ENCODE measurements around the gene B4GALNT2. TPM values are rescaled to one million over a fixed set of nuclear protein-coding genes. Genes with fewer than 3 reads are reported as not detected.

The B4GALNT2 gene
- total and polyA plus RNA-seq, 2 of the 8 experiments (the other 6 are each of a cell fraction or from before 2014, with no cell fraction given) = not detected

DNA sequence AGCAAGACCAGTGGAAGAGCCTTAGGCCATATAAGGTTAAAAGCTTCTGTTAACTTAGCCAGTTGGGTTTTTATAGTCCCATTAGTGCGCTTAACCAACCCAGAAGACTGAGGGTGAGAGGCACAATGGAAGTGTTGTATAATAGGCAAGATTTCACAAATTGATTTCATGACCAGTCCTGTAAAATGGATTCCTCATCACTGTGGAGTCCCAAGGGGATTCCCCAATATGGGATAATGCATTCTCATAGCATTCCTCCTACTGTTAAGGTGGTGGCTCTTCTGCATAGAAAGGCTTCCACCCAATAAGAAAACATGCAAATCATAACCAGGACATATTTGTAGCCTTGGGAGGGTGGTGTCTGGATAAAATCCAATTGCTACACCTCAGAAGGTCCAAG lies 22.1 kb upstream of the B4GALNT2 start:
- Histone ChIP-seq H3K56ac (replicated peaks; ENCODE audit: insufficient read length, low read depth, low read length) (no peak overlapping the region), H3K27ac (ENCODE audit: low read depth, low read length) (no peak overlapping the region), H3K27me3 (replicated peaks in 1 of 4; ENCODE audit: control insufficient read depth in 3 of 4, extremely low read depth in 1 of 4, insufficient read depth in 3 of 4, low read length in 3 of 4) (no peaks in the 10 kb centered on the region), H3K23ac (ENCODE audit: insufficient read length) (no peak overlapping the region), H3K14ac (ENCODE audit: insufficient read length) (no peak overlapping the region), H3K4ac (replicated peaks; ENCODE audit: insufficient read length, low read depth, low read length) (no peak overlapping the region), H3K18ac (ENCODE audit: extremely low read depth, low read length) (no peak overlapping the region), H4K91ac (replicated peaks; ENCODE audit: insufficient read length, low read length) (no peak overlapping the region), H3K79me2 (ENCODE audit: control insufficient read depth in 1 of 2, insufficient read depth in 2 of 2, low read length in 2 of 2) (no peaks in the 10 kb centered on the region), H3K9ac (replicated peaks in 1 of 4; ENCODE audit: extremely low read depth in 1 of 4, low read depth in 3 of 4, low read length in 3 of 4) (no peak overlapping the region), H3K4me1 (replicated peaks in 1 of 4; ENCODE audit: control insufficient read depth in 3 of 4, insufficient read depth in 4 of 4, low read length in 3 of 4) (peaks cover 4 to 12% (median 6%) of the 10 kb centered on the region in 4 experiments), H2BK120ac (replicated peaks; ENCODE audit: low read depth, low read length) (no peak overlapping the region), H2AK5ac (ENCODE audit: low read depth, low read length) (no peak overlapping the region), H2BK15ac (ENCODE audit: low read length) (no peak overlapping the region), H3K4me2 (ENCODE audit: insufficient read depth in 1 of 2, low read depth in 2 of 2, low read length in 2 of 2) (no peak overlapping the region), H2BK12ac (ENCODE audit: low read depth, low read length) (no peak overlapping the region), H3K23me2 (ENCODE audit: low read depth, low read length) (no peaks in the 10 kb centered on the region), H4K20me1 (replicated peaks in 1 of 2; ENCODE audit: control insufficient read depth in 1 of 2, insufficient read depth in 2 of 2, low read length in 2 of 2) (no peaks in the 10 kb centered on the region), H4K8ac (ENCODE audit: extremely low read depth, insufficient read depth, low read length) (no peak overlapping the region), H3K79me1 (ENCODE audit: low read depth, low read length) (no peaks in the 10 kb centered on the region), H3K4me3 (ENCODE audit: extremely low read depth in 1 of 4, insufficient read depth in 2 of 4, low read depth in 3 of 4, low read length in 4 of 4) (no peak overlapping the region), H2BK5ac (ENCODE audit: low read depth, low read length) (no peak overlapping the region), H4K5ac (ENCODE audit: insufficient read length, low read depth, low read length) (no peak overlapping the region), H2BK20ac (ENCODE audit: low read length) (no peak overlapping the region), H3K36me3 (ENCODE audit: control insufficient read depth in 2 of 4, insufficient read depth in 4 of 4, low read length in 3 of 4) (no peaks in the 10 kb centered on the region), H2AFZ (ENCODE audit: low read length) (no peak overlapping the region; the same call in 1 of the 2 replicates), H3K9me3 (ENCODE audit: insufficient read depth in 2 of 2, low read depth in 1 of 2, low read length in 1 of 2) (no peaks in the 10 kb centered on the region; a peak in 1 of 4 replicates)
- ChIA-PET CTCF (ENCODE audit: partially characterized antibody) (interaction anchor here (1.4 kb wide), 1 partner anchor 7 kb away, joined by 3 read pairs; no protein-coding TSS in a partner anchor), POLR2A (ENCODE audit: partially characterized antibody) (interaction anchor here (1.4 kb wide), 1 partner anchor 26 kb away, joined by 9 read pairs; no protein-coding TSS in a partner anchor)
- FAIRE-seq (no peak), DNase-seq (ENCODE audit: low read depth in 1 of 2, low spot score in 2 of 2) (no peak)
- TF ChIP-seq SIN3A (conservative IDR thresholded peaks at IDR 0.05 in 1 of 2, IDR thresholded peaks at IDR 0.05 in 1 of 2; ENCODE audit: low read depth in 1 of 2, low read length in 2 of 2) = no peak
- no peak for TF ChIP-seq TAF7 (optimal IDR thresholded peaks at IDR 0.05; ENCODE audit: borderline replicate concordance, low read depth, low read length)
- no peak for TF ChIP-seq POLR2A (IDR thresholded peaks at IDR 0.05; ENCODE audit: control extremely low read depth in 1 of 2, low read depth in 2 of 2, low read length in 2 of 2)
- TF ChIP-seq POU5F1 (IDR thresholded peaks at IDR 0.05; ENCODE audit: low read depth, low read length) = no peak
- TF ChIP-seq, protein P1, sequence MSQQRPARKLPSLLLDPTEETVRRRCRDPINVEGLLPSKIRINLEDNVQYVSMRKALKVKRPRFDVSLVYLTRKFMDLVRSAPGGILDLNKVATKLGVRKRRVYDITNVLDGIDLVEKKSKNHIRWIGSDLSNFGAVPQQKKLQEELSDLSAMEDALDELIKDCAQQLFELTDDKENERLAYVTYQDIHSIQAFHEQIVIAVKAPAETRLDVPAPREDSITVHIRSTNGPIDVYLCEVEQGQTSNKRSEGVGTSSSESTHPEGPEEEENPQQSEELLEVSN (IDR thresholded peaks at IDR 0.05) = no peak
- TF ChIP-seq BACH1 (IDR thresholded peaks at IDR 0.05; ENCODE audit: low read length) = no peak
- WGBS, 2 experiments (ENCODE audit: extremely low coverage in 1 of 2, insufficient coverage in 1 of 2, insufficient read length in 1 of 2, insufficient replicate concordance in 2 of 2, low coverage in 1 of 2, low lambda C conversion rate in 2 of 2, missing lambda C conversion rate in 1 of 2) = 96% methylated on average over 1 of the region's 1 CpG; no CpG with 5 or more reads in 1 of the 2 experiments
